HG02884 (cell line): Measurements from ENCODE around the gene PLA2G12A.

Experiments used
- ATAC-seq: cut with Tn5 transposase; IDR thresholded peaks from one replicate; pipeline ENCODE4 v1.9.1; 2021; ENCODE audit warnings: mild to moderate bottlenecking, moderate library complexity; ENCODE audit not compliant: unreplicated experiment

Gene PLA2G12A

GRCh38 chr4:109729718-109730618, at the start of gene PLA2G12A:
Gene PLA2G12A (minus strand): TSS chr4:109730070. CDS start chr4:109729809, 261 bp downstream.
- ATAC-seq, result peak; percentile 74

GRCh38 chr4:109764789-109765402, 35.0 kb upstream of the PLA2G12A start:
- ATAC-seq, result no peak

- no peak for ATAC-seq
Observed at GRCh38 chr4:109764376-109764775, 34.5 kb upstream of the PLA2G12A start.

GRCh38 chr4:109760682-109761081, 30.8 kb upstream of the PLA2G12A start:
- peak; percentile 47 for ATAC-seq

- no peak for ATAC-seq
Observed at GRCh38 chr4:109755656-109756055, 25.8 kb upstream of the PLA2G12A start.

GRCh38 chr4:109754093-109754857, 24.4 kb upstream of the PLA2G12A start:
- ATAC-seq, result no peak

GRCh38 chr4:109752525-109752924, 22.7 kb upstream of the PLA2G12A start:
- ATAC-seq, result no peak

- no peak for ATAC-seq
Observed at GRCh38 chr4:109751852-109752251, 22.0 kb upstream of the PLA2G12A start.

- no peak for ATAC-seq
Observed at GRCh38 chr4:109750652-109751244, 20.9 kb upstream of the PLA2G12A start.

- ATAC-seq, result no peak
Observed at GRCh38 chr4:109749388-109750082, 19.7 kb upstream of the PLA2G12A start.

GRCh38 chr4:109748114-109748513, 18.2 kb upstream of the PLA2G12A start:
- no peak for ATAC-seq

- ATAC-seq, result no peak
Observed at GRCh38 chr4:109746728-109747127, 16.9 kb upstream of the PLA2G12A start.

- no peak for ATAC-seq
Observed at GRCh38 chr4:109745830-109746229, 16.0 kb upstream of the PLA2G12A start.

GRCh38 chr4:109739547-109739946, 9.7 kb upstream of the PLA2G12A start:
- no peak for ATAC-seq

- no peak for ATAC-seq
Observed at GRCh38 chr4:109738104-109738872, 8.4 kb upstream of the PLA2G12A start.

GRCh38 chr4:109735566-109736365, 5.9 kb upstream of the PLA2G12A start:
- no peak for ATAC-seq

GRCh38 chr4:109733728-109734127, 3.9 kb upstream of the PLA2G12A start:
- no peak for ATAC-seq

- no peak for ATAC-seq
Observed at GRCh38 chr4:109730619-109731545, 1.0 kb upstream of the PLA2G12A start.
